IMR-90 (cell line): ENCODE measurements around the gene OR2M7. TPM values are rescaled to one million over a fixed set of nuclear protein-coding genes. Genes with fewer than 3 reads are reported as not detected.

Experiments
- ATAC-seq: fragments of 200-7000 bp; cut with Tn5 transposase; 2 replicates; pipeline ENCODE4 v1.9.1; 2020; ENCODE audit warnings: low read depth, mild to moderate bottlenecking, moderate library complexity
- BruUV-seq: library from RNA; stranded (reverse); fragments of 400-500 nt; replicated peaks from 2 replicates; lab custom pipeline; 2021; lab: Mats Ljungman, UMichigan
- CTCF ChIA-PET: fragments of 300-600 bp; formaldehyde crosslinking; extraction: SDS; loops from one replicate; lab custom pipeline; 2021; ENCODE audit warnings: antibody characterized with exemption; lab: Yijun Ruan, JAX
- POLR2A ChIA-PET: fragments of 300-600 bp; sonication (Branson Sonifier 250); formaldehyde crosslinking; loops from one replicate; lab custom pipeline; 2022; ENCODE audit warnings: antibody characterized with exemption; ENCODE audit not compliant: unreplicated experiment; lab: Charles Lee
- DNase-seq: peaks from one replicate; pipeline ENCODE4 v3.0.0; 2013
- H2AFZ ChIP-seq: replicated peaks from 2 replicates; pipeline ENCODE3; 2013; ENCODE audit warnings: low read length, mild to moderate bottlenecking; ENCODE audit not compliant: poor library complexity
- H2AK5ac ChIP-seq: 2 replicates; pipeline ENCODE4 v1.6.1; 2013; ENCODE audit warnings: low read depth, low read length, inconsistent platforms
- H2AK9ac ChIP-seq: replicated peaks from 2 replicates; pipeline ENCODE3; 2013; ENCODE audit warnings: mild to moderate bottlenecking, low read depth, low read length, moderate library complexity; ENCODE audit not compliant: poor library complexity
- H2BK120ac ChIP-seq: 2 replicates; pipeline ENCODE4 v1.6.1; 2013; ENCODE audit warnings: low read depth, low read length, inconsistent platforms
- H2BK15ac ChIP-seq: 3 replicates; pipeline ENCODE4 v1.6.1; 2013; ENCODE audit warnings: low read depth, low read length, inconsistent platforms
- H2BK20ac ChIP-seq: 2 replicates; pipeline ENCODE4 v1.6.1; 2013; ENCODE audit warnings: low read depth, mild to moderate bottlenecking, inconsistent platforms, low read length, moderate library complexity
- H2BK5ac ChIP-seq: 2 replicates; pipeline ENCODE4 v1.6.1; 2013; ENCODE audit warnings: mild to moderate bottlenecking, low read depth, low read length, inconsistent platforms; ENCODE audit not compliant: poor library complexity, severe bottlenecking
- H3K14ac ChIP-seq: replicated peaks from 2 replicates; pipeline ENCODE4 v1.6.1; 2013; ENCODE audit warnings: low read depth, low read length, inconsistent platforms
- H3K18ac ChIP-seq: 2 replicates; pipeline ENCODE4 v1.6.1; 2013; ENCODE audit warnings: low read depth, low read length, control low read depth
- H3K23ac ChIP-seq: 2 replicates; pipeline ENCODE4 v1.6.1; 2013; ENCODE audit warnings: low read depth, low read length, inconsistent platforms
- H3K27ac ChIP-seq: 2 replicates; pipeline ENCODE4 v1.5.1; 2013; ENCODE audit warnings: mild to moderate bottlenecking, control low read depth, low read length; ENCODE audit not compliant: insufficient read depth
- H3K27me3 ChIP-seq: 2 replicates; pipeline ENCODE4 v1.6.1; 2013; ENCODE audit warnings: low read length; ENCODE audit not compliant: control insufficient read depth, insufficient read depth
- H3K36me3 ChIP-seq: 2 replicates; pipeline ENCODE4 v1.6.1; 2013; ENCODE audit warnings: low read length, mixed read lengths; ENCODE audit not compliant: control insufficient read depth, insufficient read depth
- H3K4ac ChIP-seq: 2 replicates; pipeline ENCODE4 v1.6.1; 2013; ENCODE audit warnings: low read depth, low read length, inconsistent platforms
- H3K4me1 ChIP-seq: 2 replicates; pipeline ENCODE4 v1.6.1; 2013; ENCODE audit warnings: low read length, mixed read lengths; ENCODE audit not compliant: control insufficient read depth, insufficient read depth
- H3K4me2 ChIP-seq: 2 replicates; pipeline ENCODE4 v1.6.1; 2013; ENCODE audit warnings: low read depth, mild to moderate bottlenecking, control low read depth, low read length, moderate library complexity
- H3K4me3 ChIP-seq: 2 replicates; pipeline ENCODE4 v1.5.1; 2013; ENCODE audit warnings: low read depth, mild to moderate bottlenecking, control low read depth, low read length, moderate library complexity; ENCODE audit not compliant: insufficient read depth
- H3K56ac ChIP-seq: 2 replicates; pipeline ENCODE4 v1.6.1; 2013; ENCODE audit warnings: low read length, inconsistent platforms; ENCODE audit not compliant: insufficient read depth; ENCODE audit errors: extremely low read depth
- H3K79me1 ChIP-seq, 2 experiments: 2 replicates each; pipeline ENCODE4 v1.6.1; 2013; ENCODE audit warnings: low read length in 2 of 2, inconsistent platforms in 1 of 2, low read depth in 1 of 2
- H3K9ac ChIP-seq: 2 replicates; pipeline ENCODE4 v1.6.1; 2013; ENCODE audit warnings: low read depth, low read length, control low read depth
- H3K9me1 ChIP-seq: 2 replicates; pipeline ENCODE4 v1.6.1; 2013; ENCODE audit warnings: low read length, inconsistent platforms; ENCODE audit not compliant: insufficient read depth
- H3K9me3 ChIP-seq: 2 replicates; pipeline ENCODE4 v1.6.1; 2013; ENCODE audit warnings: low read length; ENCODE audit not compliant: control insufficient read depth, insufficient read depth
- H4K20me1 ChIP-seq: 2 replicates; pipeline ENCODE4 v1.6.1; 2013; ENCODE audit warnings: low read length, inconsistent platforms; ENCODE audit not compliant: insufficient read depth
- H4K5ac ChIP-seq: 2 replicates; pipeline ENCODE4 v1.6.1; 2013; ENCODE audit warnings: mild to moderate bottlenecking, low read depth, low read length, control low read depth
- H4K8ac ChIP-seq, 2 experiments: 2 replicates each; pipeline ENCODE4 v1.6.1; 2013; ENCODE audit warnings: low read depth in 2 of 2, low read length in 2 of 2, control low read depth in 1 of 2, inconsistent platforms in 1 of 2
- H4K91ac ChIP-seq: 2 replicates; pipeline ENCODE4 v1.6.1; 2013; ENCODE audit warnings: low read depth, low read length, inconsistent platforms; ENCODE audit not compliant: insufficient read depth
- BHLHE40 ChIP-seq: fragments of 150-350 bp; IDR thresholded peaks from 2 replicates; pipeline ENCODE4 v1.6.1; 2016; ENCODE audit warnings: mild to moderate bottlenecking, low read depth, low read length
- CHD1 ChIP-seq: IDR thresholded peaks from 2 replicates; pipeline ENCODE4 v1.6.1; 2012; ENCODE audit warnings: low read depth, low read length, improper control_type of control experiment
- ELK1 ChIP-seq: fragments of 150-350 bp; IDR thresholded peaks from 2 replicates; pipeline ENCODE4 v1.6.1; 2016; ENCODE audit warnings: low read depth, mild to moderate bottlenecking, low read length, moderate library complexity, borderline replicate concordance
- MAFK ChIP-seq: IDR thresholded peaks from 2 replicates; pipeline ENCODE4 v1.6.1; 2012; ENCODE audit warnings: low read depth, low read length, improper control_type of control experiment
- MXI1 ChIP-seq: IDR thresholded peaks from 2 replicates; pipeline ENCODE4 v1.6.1; 2012; ENCODE audit warnings: low read depth, mild to moderate bottlenecking, low read length, moderate library complexity, borderline replicate concordance
- NFE2L2 ChIP-seq: fragments of 150-350 bp; IDR thresholded peaks from 2 replicates; pipeline ENCODE4 v1.6.1; 2016; ENCODE audit warnings: low read depth, mild to moderate bottlenecking, low read length
- POLR2A ChIP-seq: IDR thresholded peaks from 2 replicates; pipeline ENCODE4 v1.6.1; 2012; ENCODE audit warnings: mild to moderate bottlenecking, low read depth, low read length
- RAD21 ChIP-seq: IDR thresholded peaks from 2 replicates; pipeline ENCODE4 v1.6.1; 2012; ENCODE audit warnings: low read length, improper control_type of control experiment
- RCOR1 ChIP-seq: IDR thresholded peaks from 2 replicates; pipeline ENCODE4 v1.6.1; 2012; ENCODE audit warnings: mild to moderate bottlenecking, low read length, improper control_type of control experiment; ENCODE audit not compliant: insufficient replicate concordance
- SMC3 ChIP-seq: fragments of 150-350 bp; IDR thresholded peaks from 2 replicates; pipeline ENCODE4 v1.6.1; 2016; ENCODE audit warnings: low read depth, mild to moderate bottlenecking, antibody characterized with exemption, low read length, moderate library complexity
- USF2 ChIP-seq: fragments of 150-350 bp; IDR thresholded peaks from 2 replicates; pipeline ENCODE4 v1.6.1; 2017; ENCODE audit warnings: mild to moderate bottlenecking, antibody characterized with exemption, low read length, low read depth
- WGBS, 2 experiments: methylation state at CpG; one replicate each; pipeline versions ENCODE4 v1.1.5 to v1.1.7; 2013; ENCODE audit warnings: missing lambda C conversion rate in 2 of 2; ENCODE audit not compliant: insufficient read length in 1 of 2; ENCODE audit errors: extremely low coverage in 2 of 2; 5-methylcytosine and 5-hydroxymethylcytosine counted together
- dilution Hi-C: fragments of 300-500 bp; cut with HindIII; formaldehyde crosslinking; loops from one replicate; pipeline ENCODE4 v1.14.3; 2018; ENCODE audit warnings: low sequenced_read_pairs; ENCODE audit not compliant: unreplicated experiment
- in situ Hi-C: fragments of 300-500 bp; cut with MboI; formaldehyde crosslinking; loops from 3 replicates; pipeline ENCODE4 v1.14.3; 2019; ENCODE audit warnings: low sequenced_read_pairs, inconsistent platforms, mixed read lengths
- intact Hi-C: fragments of 100-400 bp; cut with micrococcal nuclease; formaldehyde crosslinking; loops from 2 replicates; pipeline ENCODE4 v1.10.0; 2022
- polyA plus RNA-seq, 3 experiments: library from polyadenylated mRNA; depleted of rRNA; stranded (reverse); fragments of >200 nt; gene quantifications; 2 replicates each; pipeline ENCODE4 v1.2.3, GENCODE V29; 2012; ENCODE audit warnings: low replicate concordance in 1 of 3
- total RNA-seq: library from RNA; depleted of rRNA; stranded (reverse); fragments of >200 nt; gene quantifications from 2 replicates; pipeline ENCODE4 v1.2.3, GENCODE V29; 2012
- TF ChIP-seq, protein P1 (sequence below): conservative IDR thresholded peaks from 2 replicates; pipeline ENCODE4 v1.5.1; 2012; ENCODE audit warnings: mild to moderate bottlenecking, low read depth, low read length, improper control_type of control experiment

The OR2M7 gene
- total and polyA plus RNA-seq, 2 of the 4 experiments (the other 2 are of a cell fraction) = not detected

DNA sequence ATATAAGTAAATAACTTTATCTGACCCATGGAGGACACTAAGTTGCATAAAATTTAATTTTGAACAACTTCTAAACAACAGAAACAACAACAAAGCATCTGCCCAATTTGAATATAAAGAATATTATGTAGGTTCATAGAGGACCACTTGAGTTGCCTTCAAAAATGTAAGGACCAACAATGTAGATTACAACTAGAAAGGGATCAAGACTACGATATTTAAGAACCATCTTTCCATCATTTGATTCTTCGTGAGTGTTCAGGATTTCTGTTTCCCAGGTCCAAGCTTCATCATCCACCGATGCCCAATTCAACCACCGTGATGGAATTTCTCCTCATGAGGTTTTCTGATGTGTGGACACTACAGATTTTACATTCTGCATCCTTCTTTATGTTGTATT lies 24.1 kb upstream of the OR2M7 start, which contains the start of gene OR14C36:
Gene OR14C36 (plus strand): TSS at position 301 of the 400 bp plus-strand sequence. CDS start 0 bp downstream, at position 301.
- Histone ChIP-seq H2AFZ (no peak within 1 kb of the TSS), H3K4me1 (no peaks in the 10 kb centered on the region), H3K9ac (no peak within 1 kb of the TSS), H2BK15ac (no peak within 1 kb of the TSS), H4K5ac (no peak within 1 kb of the TSS), H3K9me3 (peaks cover 9% of the 10 kb centered on the region), H3K9me1 (no peaks in the 10 kb centered on the region), H2AK5ac (no peak within 1 kb of the TSS), H3K18ac (no peak within 1 kb of the TSS), H3K23ac (no peak within 1 kb of the TSS), H2AK9ac (no peak within 1 kb of the TSS), H3K27ac (no peak within 1 kb of the TSS), H3K14ac (no peak within 1 kb of the TSS), H2BK20ac (no peak within 1 kb of the TSS), H3K4me2 (no peak within 1 kb of the TSS), H3K56ac (no peak within 1 kb of the TSS), H4K20me1 (no peaks in the 10 kb centered on the region), H3K27me3 (no peaks in the 10 kb centered on the region), H2BK5ac (no peak within 1 kb of the TSS), H2BK120ac (no peak within 1 kb of the TSS), H4K91ac (no peak within 1 kb of the TSS), H3K36me3 (no peaks in the 10 kb centered on the region), H3K4me3 (no peak within 1 kb of the TSS), H4K8ac (no peak within 1 kb of the TSS), H3K79me1 (no peaks in the 10 kb centered on the region), H3K4ac (no peak within 1 kb of the TSS)
- dilution Hi-C loops (no loop called here), intact Hi-C loops (no loop called here), in situ Hi-C loops (no loop called here)
- ATAC-seq (no peak), DNase-seq (no peak)
- TF ChIP-seq NFE2L2 = no peak
- no peak for TF ChIP-seq CHD1
- TF ChIP-seq, protein P1, sequence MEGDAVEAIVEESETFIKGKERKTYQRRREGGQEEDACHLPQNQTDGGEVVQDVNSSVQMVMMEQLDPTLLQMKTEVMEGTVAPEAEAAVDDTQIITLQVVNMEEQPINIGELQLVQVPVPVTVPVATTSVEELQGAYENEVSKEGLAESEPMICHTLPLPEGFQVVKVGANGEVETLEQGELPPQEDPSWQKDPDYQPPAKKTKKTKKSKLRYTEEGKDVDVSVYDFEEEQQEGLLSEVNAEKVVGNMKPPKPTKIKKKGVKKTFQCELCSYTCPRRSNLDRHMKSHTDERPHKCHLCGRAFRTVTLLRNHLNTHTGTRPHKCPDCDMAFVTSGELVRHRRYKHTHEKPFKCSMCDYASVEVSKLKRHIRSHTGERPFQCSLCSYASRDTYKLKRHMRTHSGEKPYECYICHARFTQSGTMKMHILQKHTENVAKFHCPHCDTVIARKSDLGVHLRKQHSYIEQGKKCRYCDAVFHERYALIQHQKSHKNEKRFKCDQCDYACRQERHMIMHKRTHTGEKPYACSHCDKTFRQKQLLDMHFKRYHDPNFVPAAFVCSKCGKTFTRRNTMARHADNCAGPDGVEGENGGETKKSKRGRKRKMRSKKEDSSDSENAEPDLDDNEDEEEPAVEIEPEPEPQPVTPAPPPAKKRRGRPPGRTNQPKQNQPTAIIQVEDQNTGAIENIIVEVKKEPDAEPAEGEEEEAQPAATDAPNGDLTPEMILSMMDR = no peak
- no peak for TF ChIP-seq BHLHE40
- TF ChIP-seq POLR2A = no peak
- TF ChIP-seq MAFK = no peak
- TF ChIP-seq MXI1 = no peak
- no peak for TF ChIP-seq RCOR1
- TF ChIP-seq ELK1 = no peak
- no peak for TF ChIP-seq USF2
- TF ChIP-seq SMC3 = no peak
- no peak for TF ChIP-seq RAD21
- no TSS peak for BruUV-seq
- ChIA-PET POLR2A (no interaction called here), CTCF (no interaction called here)
- no CpG with 5 or more reads among the region's 4 CpGs for WGBS, 2 experiments
